Uterus (tissue), 4 donors: ENCODE data around the gene MASP2. TPM values are rescaled to one million over a fixed set of nuclear protein-coding genes. Genes with fewer than 3 reads are reported as not detected.
"Not testable (repeated sequence)": the region's sequence is repeated elsewhere in the genome, so short reads cannot be mapped to it uniquely, and the experiment has no call there.

Experiments
- DNase-seq, 2 donors: peaks; one replicate each; pipeline ENCODE4 v3.0.0-alpha.2; 2019 to 2020
- H3K27ac ChIP-seq, 2 donors: fragments of 200-600 bp; sonication (generic); 1 replicate in 1 of 2; 2 replicates in 1 of 2; pipeline ENCODE4 v1.5.1; 2016 to 2018
- H3K27me3 ChIP-seq, 2 donors: fragments of 200-600 bp; sonication (generic); one replicate each; pipeline ENCODE4 v1.5.1; 2018 to 2019; ENCODE audit warnings: control low read depth in 1 of 2
- H3K36me3 ChIP-seq, 2 donors: fragments of 200-600 bp; sonication (generic); one replicate each; pipeline ENCODE4 v1.5.1; 2019; ENCODE audit warnings: control low read depth in 1 of 2
- H3K4me1 ChIP-seq, 2 donors: fragments of 200-600 bp; sonication (generic); one replicate each; pipeline ENCODE4 v1.5.1; 2018 to 2019; ENCODE audit warnings: control low read depth in 1 of 2
- H3K4me3 ChIP-seq, 2 donors: fragments of 200-600 bp; sonication (generic); 1 replicate in 1 of 2; 2 replicates in 1 of 2; pipeline ENCODE4 v1.5.1; 2018 to 2019; ENCODE audit warnings: mild to moderate bottlenecking in 1 of 2
- H3K9me3 ChIP-seq, 2 donors: fragments of 200-600 bp; sonication (generic); one replicate each; pipeline ENCODE4 v1.5.1; 2019; ENCODE audit warnings: control low read depth in 1 of 2
- POLR2A ChIP-seq, 2 donors: fragments of 450-650 bp; IDR thresholded peaks; one replicate each; pipeline ENCODE4 v1.6.1; 2016; ENCODE audit warnings: antibody characterized with exemption in 2 of 2, mild to moderate bottlenecking in 1 of 2, moderate library complexity in 1 of 2
- intact Hi-C: fragments of 100-400 bp; cut with DNase I; formaldehyde crosslinking; loops from one replicate; pipeline ENCODE4 v1.15.1; 2023; ENCODE audit warnings: low total_unique reads
- total RNA-seq, 4 donors: library from RNA; depleted of rRNA in 3 of 4; stranded (reverse); fragments of >200 nt in 3 of 4; gene quantifications; one replicate each; pipeline versions ENCODE4 v1.1.0 to v1.2.4, GENCODE V29; 2014 to 2023
- TF ChIP-seq, protein P1 (sequence below), 4 experiments: fragments of 200-600 bp in 2 of 4; fragments of 450-650 bp in 2 of 4; sonication (generic) in 2 of 4; IDR thresholded peaks; one replicate each; pipeline ENCODE4 v1.5.1; 2016 to 2019; ENCODE audit warnings: antibody characterized with exemption in 4 of 4, mild to moderate bottlenecking in 2 of 4, moderate library complexity in 1 of 4
- donor health status: DM: yes; HTN: yes; CAD: no.

The MASP2 gene
- total RNA-seq, 4 donors from 2014 or later = not detected

GRCh38 chr1:11042065-11042464 lies 5.0 kb downstream of the MASP2 start:
- intact Hi-C loops = loop anchor here (5.0 kb wide), 1 partner anchor 605 kb away; no protein-coding TSS in a partner anchor
- H3K27ac ChIP-seq = no peak overlapping the region
- TF ChIP-seq, protein P1, sequence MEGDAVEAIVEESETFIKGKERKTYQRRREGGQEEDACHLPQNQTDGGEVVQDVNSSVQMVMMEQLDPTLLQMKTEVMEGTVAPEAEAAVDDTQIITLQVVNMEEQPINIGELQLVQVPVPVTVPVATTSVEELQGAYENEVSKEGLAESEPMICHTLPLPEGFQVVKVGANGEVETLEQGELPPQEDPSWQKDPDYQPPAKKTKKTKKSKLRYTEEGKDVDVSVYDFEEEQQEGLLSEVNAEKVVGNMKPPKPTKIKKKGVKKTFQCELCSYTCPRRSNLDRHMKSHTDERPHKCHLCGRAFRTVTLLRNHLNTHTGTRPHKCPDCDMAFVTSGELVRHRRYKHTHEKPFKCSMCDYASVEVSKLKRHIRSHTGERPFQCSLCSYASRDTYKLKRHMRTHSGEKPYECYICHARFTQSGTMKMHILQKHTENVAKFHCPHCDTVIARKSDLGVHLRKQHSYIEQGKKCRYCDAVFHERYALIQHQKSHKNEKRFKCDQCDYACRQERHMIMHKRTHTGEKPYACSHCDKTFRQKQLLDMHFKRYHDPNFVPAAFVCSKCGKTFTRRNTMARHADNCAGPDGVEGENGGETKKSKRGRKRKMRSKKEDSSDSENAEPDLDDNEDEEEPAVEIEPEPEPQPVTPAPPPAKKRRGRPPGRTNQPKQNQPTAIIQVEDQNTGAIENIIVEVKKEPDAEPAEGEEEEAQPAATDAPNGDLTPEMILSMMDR (IDR thresholded peaks at IDR 0.05) = no peak
- TF ChIP-seq POLR2A (IDR thresholded peaks at IDR 0.05) = no peak
- no peak for DNase-seq
- H3K36me3 ChIP-seq = no peaks in the 10 kb centered on the region
- peaks cover 0 to 3% of the 10 kb centered on the region in 2 donors for H3K4me1 ChIP-seq
- no peaks in the 10 kb centered on the region for H3K9me3 ChIP-seq
- no peaks in the 10 kb centered on the region for H3K27me3 ChIP-seq
- no peak overlapping the region for H3K4me3 ChIP-seq

GRCh38 chr1:11041048-11041447 lies 6.0 kb downstream of the MASP2 start:
- no peaks in the 10 kb centered on the region for H3K27me3 ChIP-seq
- no peak overlapping the region for H3K4me3 ChIP-seq
- no peak overlapping the region for H3K27ac ChIP-seq
- no peaks in the 10 kb centered on the region for H3K9me3 ChIP-seq
- peaks cover 0 to 3% of the 10 kb centered on the region in 2 donors for H3K4me1 ChIP-seq
- H3K36me3 ChIP-seq = no peaks in the 10 kb centered on the region
- no peak for DNase-seq
- TF ChIP-seq, protein P1 (IDR thresholded peaks at IDR 0.05) = no peak
- TF ChIP-seq POLR2A (IDR thresholded peaks at IDR 0.05) = no peak
- intact Hi-C loops = loop anchor here (5.0 kb wide), 1 partner anchor 606 kb away; no protein-coding TSS in a partner anchor

DNA sequence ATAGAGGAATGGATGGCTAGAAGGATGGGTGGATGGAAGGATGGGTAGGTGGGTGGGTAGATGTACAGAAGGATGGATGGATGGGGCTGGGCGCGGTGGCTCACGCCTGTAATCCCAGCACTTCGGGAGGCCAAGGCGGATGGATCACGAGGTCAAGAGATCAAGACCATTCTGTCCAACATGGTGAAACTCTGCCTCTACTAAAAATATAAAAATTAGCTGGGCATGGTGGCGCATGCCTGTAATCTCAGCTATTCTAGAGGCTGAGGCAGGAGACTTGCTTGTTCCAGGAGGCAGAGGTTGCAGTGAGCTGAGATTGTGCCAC lies 7.0 kb downstream of the MASP2 start:
- not testable (repeated sequence) for H3K4me1 ChIP-seq, H3K27ac ChIP-seq, DNase-seq, H3K4me3 ChIP-seq, H3K36me3 ChIP-seq, H3K9me3 ChIP-seq, H3K27me3 ChIP-seq
- intact Hi-C loops = loop anchor here (5.0 kb wide), 1 partner anchor 607 kb away; no protein-coding TSS in a partner anchor

DNA sequence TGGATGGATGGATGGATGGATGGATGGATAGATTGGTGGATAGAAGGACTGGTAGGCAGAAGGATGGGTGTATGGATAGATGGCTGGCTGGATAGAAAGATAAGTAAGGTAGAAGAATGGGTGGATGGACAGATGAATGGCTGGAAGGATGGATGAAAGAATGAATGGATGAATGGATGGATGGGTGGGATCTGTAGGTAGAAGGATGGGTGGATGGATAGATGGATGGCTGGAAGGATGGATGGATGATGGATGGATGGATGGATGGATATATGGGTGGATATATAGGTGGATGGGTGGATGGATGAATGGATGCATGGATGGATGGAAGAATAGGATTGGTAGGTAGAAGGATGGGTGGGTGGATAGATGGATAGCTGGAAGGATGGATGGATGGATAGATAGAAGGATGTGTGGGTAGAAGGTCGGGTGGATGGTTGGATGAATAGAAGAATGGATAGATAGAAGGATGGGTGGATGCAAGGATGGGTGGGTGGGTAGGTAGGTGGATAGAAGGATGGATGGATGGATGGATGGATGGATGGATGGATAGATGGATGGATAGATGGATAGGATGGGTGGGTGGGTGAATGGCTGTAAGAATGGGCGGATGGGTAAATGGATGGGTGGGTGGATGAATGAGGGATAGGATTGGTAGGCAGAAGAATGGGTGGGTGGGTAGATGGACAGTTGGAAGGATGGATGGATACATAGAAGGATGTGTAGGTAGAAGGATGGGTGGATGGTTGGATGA lies 7.5 kb downstream of the MASP2 start:
- no peaks in the 10 kb centered on the region for H3K27me3 ChIP-seq
- H3K36me3 ChIP-seq = no peaks in the 10 kb centered on the region
- H3K9me3 ChIP-seq = no peaks in the 10 kb centered on the region
- H3K4me3 ChIP-seq = no peak overlapping the region
- H3K27ac ChIP-seq = no peak overlapping the region
- peaks cover 0 to 3% of the 10 kb centered on the region in 2 donors for H3K4me1 ChIP-seq
- DNase-seq = no peak
- intact Hi-C loops = loop anchor here (5.0 kb wide), 1 partner anchor 608 kb away; no protein-coding TSS in a partner anchor
- TF ChIP-seq POLR2A (IDR thresholded peaks at IDR 0.05) = no peak
- TF ChIP-seq, protein P1 (IDR thresholded peaks at IDR 0.05) = no peak

GRCh38 chr1:11037740-11038182 lies 9.3 kb downstream of the MASP2 start:
- no peaks in the 10 kb centered on the region for H3K27me3 ChIP-seq
- H3K4me1 ChIP-seq = peaks cover 0 to 3% of the 10 kb centered on the region in 2 donors
- H3K27ac ChIP-seq = no peak overlapping the region
- no peak overlapping the region for H3K4me3 ChIP-seq
- H3K9me3 ChIP-seq = no peaks in the 10 kb centered on the region
- no peaks in the 10 kb centered on the region for H3K36me3 ChIP-seq
- TF ChIP-seq, protein P1 (IDR thresholded peaks at IDR 0.05) = peak; percentile 95 to 98 (median 96)
- TF ChIP-seq POLR2A (IDR thresholded peaks at IDR 0.05) = no peak
- peak; percentile 85 for DNase-seq
- intact Hi-C loops = no loop called here

GRCh38 chr1:11037019-11037739 lies 9.9 kb downstream of the MASP2 start:
- H3K4me3 ChIP-seq, H3K27ac ChIP-seq, H3K4me1 ChIP-seq, intact Hi-C loops, DNase-seq, H3K36me3 ChIP-seq, H3K27me3 ChIP-seq, H3K9me3 ChIP-seq: not testable (repeated sequence)
